OCI-LY3 (cell line): ENCODE data around the gene ETV6.

Source experiments
- H2AFZ ChIP-seq: fragments of 200-600, 300-600 bp; shearing (Covaris generic); 2 replicates; pipeline ENCODE4 v1.6.0; 2014; ENCODE audit warnings: antibody characterized with exemption, low read depth, low read length
- H3K27ac ChIP-seq: fragments of 200-600, 300-600 bp; sonication (generic); 2 replicates; pipeline ENCODE4 v1.5.1; 2014; ENCODE audit warnings: mild to moderate bottlenecking, low read length, moderate library complexity, mixed read lengths
- H3K27me3 ChIP-seq: fragments of 200-600, 300-600 bp; sonication (generic); 2 replicates; pipeline ENCODE4 v1.6.1; 2014; ENCODE audit warnings: low read depth, low read length, mixed read lengths
- H3K36me3 ChIP-seq: fragments of 200-600, 300-600 bp; sonication (generic); replicated peaks from 2 replicates; pipeline ENCODE3; 2014; ENCODE audit warnings: low read depth, low read length, mixed read lengths
- H3K4me1 ChIP-seq: fragments of 300-600, 200-600 bp; sonication (generic); 2 replicates; pipeline ENCODE4 v1.6.1; 2014; ENCODE audit warnings: low read length, mixed read lengths
- H3K4me2 ChIP-seq: fragments of 200-600, 300-600 bp; sonication (generic); 2 replicates; pipeline ENCODE4 v1.6.1; 2014; ENCODE audit warnings: low read length, mixed read lengths
- H3K4me3 ChIP-seq: fragments of 300-600, 200-600 bp; sonication (generic); 2 replicates; pipeline ENCODE4 v1.5.1; 2014; ENCODE audit warnings: antibody characterized with exemption, mild to moderate bottlenecking, low read length, moderate library complexity
- H3K79me2 ChIP-seq: fragments of 300-600, 200-600 bp; shearing (Covaris generic); 2 replicates; pipeline ENCODE4 v1.6.1; 2014; ENCODE audit warnings: mild to moderate bottlenecking, low read length, mixed read lengths
- H3K9ac ChIP-seq: fragments of 300-600, 200-600 bp; shearing (Covaris generic); 2 replicates; pipeline ENCODE4 v1.6.0; 2014; ENCODE audit warnings: mild to moderate bottlenecking, low read length, moderate library complexity
- H3K9me3 ChIP-seq: fragments of 200-600, 300-600 bp; shearing (Covaris generic); 2 replicates; pipeline ENCODE4 v1.6.1; 2014; ENCODE audit warnings: low read length, mixed read lengths; ENCODE audit not compliant: insufficient read depth
- H4K20me1 ChIP-seq: fragments of 200-600, 300-600 bp; sonication (generic); 2 replicates; pipeline ENCODE4 v1.6.1; 2016; ENCODE audit warnings: low read length, mixed read lengths; ENCODE audit not compliant: insufficient read depth
- CTCF ChIP-seq: fragments of 200-600, 300-600 bp; sonication (generic); IDR thresholded peaks from 2 replicates; pipeline ENCODE4 v1.5.1; 2014; ENCODE audit warnings: antibody characterized with exemption, low read length, low read depth
- EZH2phosphoT487 ChIP-seq: fragments of 200-600 bp; shearing (Covaris generic); IDR thresholded peaks from 2 replicates; pipeline ENCODE4 v1.6.1; 2018; ENCODE audit warnings: antibody characterized with exemption, mixed run types, low read depth

ETV6 gene

DNA sequence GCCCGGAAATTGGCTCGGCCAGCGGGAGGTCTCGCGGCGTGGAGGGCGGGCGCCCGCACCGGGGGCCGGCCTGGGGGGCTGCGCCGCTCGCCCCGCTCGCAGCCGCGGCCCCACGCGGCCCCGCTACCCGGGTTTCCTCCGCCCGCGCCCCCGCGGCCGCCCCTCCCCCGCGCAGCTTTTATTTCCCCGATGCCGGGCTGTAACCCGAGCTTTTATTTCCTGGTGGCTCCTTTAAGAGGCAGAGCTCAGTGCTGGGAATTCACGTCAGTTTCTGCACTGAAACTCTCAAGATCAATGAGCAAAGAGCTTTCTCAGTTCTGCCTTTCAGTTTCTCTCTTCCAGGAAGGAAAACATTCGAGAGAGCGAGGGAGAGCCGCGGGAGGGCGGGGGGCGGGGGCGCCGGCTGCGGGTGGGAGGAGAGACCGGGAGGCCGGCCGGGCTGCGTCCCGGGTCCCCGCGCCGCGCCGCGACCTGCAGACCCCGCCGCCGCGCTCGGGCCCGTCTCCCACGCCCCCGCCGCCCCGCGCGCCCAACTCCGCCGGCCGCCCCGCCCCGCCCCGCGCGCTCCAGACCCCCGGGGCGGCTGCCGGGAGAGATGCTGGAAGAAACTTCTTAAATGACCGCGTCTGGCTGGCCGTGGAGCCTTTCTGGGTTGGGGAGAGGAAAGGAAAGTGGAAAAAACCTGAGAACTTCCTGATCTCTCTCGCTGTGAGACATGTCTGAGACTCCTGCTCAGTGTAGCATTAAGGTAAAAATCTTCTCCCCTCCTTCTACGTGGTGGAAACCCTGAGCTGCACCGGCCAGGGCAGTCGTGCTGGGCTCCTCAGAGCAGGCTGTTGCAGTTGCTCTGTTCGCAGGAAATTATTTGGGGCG lies at the start of gene ETV6:
TSS of gene ETV6 (plus strand) at position 262 of the 873 bp plus-strand sequence. CDS start at position 716, 454 bp downstream.
- H3K79me2 ChIP-seq = peaks cover 49% of the 10 kb centered on the region
- peak within 1 kb of the TSS; percentile 98 for H3K9ac ChIP-seq
- no peaks in the 10 kb centered on the region for H3K36me3 ChIP-seq
- TF ChIP-seq EZH2phosphoT487 = no peak
- TF ChIP-seq CTCF = no peak
- H2AFZ ChIP-seq = no peak within 1 kb of the TSS
- peaks cover 54% of the 10 kb centered on the region for H3K4me1 ChIP-seq
- peak within 1 kb of the TSS; percentile 95 for H3K27ac ChIP-seq
- peak within 1 kb of the TSS; percentile 94 for H3K4me2 ChIP-seq
- H3K4me3 ChIP-seq = peak within 1 kb of the TSS; percentile 86
- peaks cover 13% of the 10 kb centered on the region for H4K20me1 ChIP-seq
- no peaks in the 10 kb centered on the region for H3K27me3 ChIP-seq
- no peaks in the 10 kb centered on the region for H3K9me3 ChIP-seq

GRCh38 chr12:11600199-11600598 lies 49.3 kb upstream of the ETV6 start:
- Histone ChIP-seq H3K36me3 (no peaks in the 10 kb centered on the region), H3K27me3 (no peaks in the 10 kb centered on the region), H3K79me2 (no peaks in the 10 kb centered on the region), H3K9me3 (no peaks in the 10 kb centered on the region), H2AFZ (no peak overlapping the region), H3K4me1 (peaks cover 17% of the 10 kb centered on the region), H4K20me1 (no peaks in the 10 kb centered on the region), H3K27ac (no peak overlapping the region), H3K4me3 (no peak overlapping the region), H3K4me2 (no peak overlapping the region), H3K9ac (no peak overlapping the region)
- TF ChIP-seq EZH2phosphoT487 (no peak), CTCF (no peak)

GRCh38 chr12:11601647-11602046 lies 47.8 kb upstream of the ETV6 start:
- Histone ChIP-seq H2AFZ (no peak overlapping the region), H3K27me3 (no peaks in the 10 kb centered on the region), H3K4me3 (no peak overlapping the region), H3K27ac (no peak overlapping the region), H3K36me3 (no peaks in the 10 kb centered on the region), H3K9ac (no peak overlapping the region), H3K4me1 (peaks cover 10% of the 10 kb centered on the region), H3K9me3 (no peaks in the 10 kb centered on the region), H3K4me2 (no peak overlapping the region), H4K20me1 (no peaks in the 10 kb centered on the region), H3K79me2 (no peaks in the 10 kb centered on the region)
- TF ChIP-seq CTCF = no peak
- TF ChIP-seq EZH2phosphoT487 = no peak

GRCh38 chr12:11607313-11608081 lies 42.0 kb upstream of the ETV6 start:
- Histone ChIP-seq H3K9ac (no peak overlapping the region), H3K4me2 (no peak overlapping the region), H3K4me1 (peaks cover 10% of the 10 kb centered on the region), H3K27me3 (no peaks in the 10 kb centered on the region), H3K27ac (no peak overlapping the region), H3K4me3 (no peak overlapping the region), H3K9me3 (no peaks in the 10 kb centered on the region), H3K79me2 (no peaks in the 10 kb centered on the region), H3K36me3 (no peaks in the 10 kb centered on the region), H2AFZ (no peak overlapping the region), H4K20me1 (no peaks in the 10 kb centered on the region)
- no peak for TF ChIP-seq CTCF
- no peak for TF ChIP-seq EZH2phosphoT487
